Astrocyte of the spinal cord (primary cell): ENCODE measurements around the gene SNX7.

Source experiments
- DNase-seq: peaks from one replicate; pipeline ENCODE4 v3.0.0; 2011; ENCODE audit warnings: low read depth, low spot score
- H3K4me3 ChIP-seq: 2 replicates; pipeline ENCODE4 v1.5.1; 2011; ENCODE audit warnings: low read depth, mild to moderate bottlenecking, low read length, moderate library complexity
- in situ Hi-C: cut with HindIII; loops from 2 replicates; pipeline ENCODE4 v1.10.0; 2017; ENCODE audit warnings: low sequenced_read_pairs
- TF ChIP-seq, protein P1 (sequence below): IDR thresholded peaks from 2 replicates; pipeline ENCODE4 v1.5.1; 2012; ENCODE audit warnings: low read depth, mild to moderate bottlenecking, low read length, inconsistent platforms

SNX7 gene, protein sequence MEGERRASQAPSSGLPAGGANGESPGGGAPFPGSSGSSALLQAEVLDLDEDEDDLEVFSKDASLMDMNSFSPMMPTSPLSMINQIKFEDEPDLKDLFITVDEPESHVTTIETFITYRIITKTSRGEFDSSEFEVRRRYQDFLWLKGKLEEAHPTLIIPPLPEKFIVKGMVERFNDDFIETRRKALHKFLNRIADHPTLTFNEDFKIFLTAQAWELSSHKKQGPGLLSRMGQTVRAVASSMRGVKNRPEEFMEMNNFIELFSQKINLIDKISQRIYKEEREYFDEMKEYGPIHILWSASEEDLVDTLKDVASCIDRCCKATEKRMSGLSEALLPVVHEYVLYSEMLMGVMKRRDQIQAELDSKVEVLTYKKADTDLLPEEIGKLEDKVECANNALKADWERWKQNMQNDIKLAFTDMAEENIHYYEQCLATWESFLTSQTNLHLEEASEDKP

DNA sequence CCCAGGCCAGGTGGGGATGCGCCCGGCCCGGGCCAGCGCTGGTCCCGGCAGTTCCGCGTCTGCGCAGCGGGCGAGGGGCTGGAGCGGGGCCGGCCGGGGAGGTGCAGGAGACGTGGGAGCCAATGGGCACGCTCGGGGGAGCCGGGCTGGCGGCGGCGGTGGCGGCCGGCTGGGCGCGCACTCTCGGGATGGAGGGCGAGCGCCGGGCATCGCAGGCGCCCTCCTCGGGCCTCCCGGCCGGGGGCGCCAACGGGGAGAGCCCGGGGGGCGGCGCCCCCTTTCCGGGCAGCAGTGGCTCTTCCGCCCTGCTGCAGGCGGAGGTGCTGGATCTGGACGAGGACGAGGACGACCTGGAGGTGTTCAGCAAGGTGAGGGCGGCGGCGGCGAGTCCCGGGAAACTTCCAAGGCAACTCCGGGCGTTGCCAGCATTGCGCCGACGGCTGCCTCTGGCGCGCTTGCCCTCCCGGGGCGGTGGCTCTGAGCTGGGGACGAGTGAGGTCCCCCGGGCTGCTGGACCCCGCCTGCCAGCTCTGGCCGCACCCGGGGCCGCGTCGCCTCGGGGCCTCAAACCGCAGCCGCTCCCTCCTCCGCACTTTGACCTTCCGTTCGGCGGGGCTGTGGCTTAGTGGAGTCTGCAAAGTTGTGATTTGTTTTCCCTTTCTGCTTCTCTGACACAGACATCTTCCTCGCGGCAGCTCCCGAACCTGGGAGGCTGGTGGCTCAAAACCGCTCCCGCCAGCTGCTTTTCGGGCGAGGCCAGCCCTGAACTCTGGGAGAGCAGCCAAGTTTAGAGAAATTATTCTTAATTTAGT, at the start of gene SNX7:
TSS of gene SNX7 (plus strand) at position 178 of the 812 bp plus-strand sequence. CDS start at position 189, 11 bp downstream.
- DNase-seq, result peak; percentile 79
- in situ Hi-C loops, result no loop called here

DNA sequence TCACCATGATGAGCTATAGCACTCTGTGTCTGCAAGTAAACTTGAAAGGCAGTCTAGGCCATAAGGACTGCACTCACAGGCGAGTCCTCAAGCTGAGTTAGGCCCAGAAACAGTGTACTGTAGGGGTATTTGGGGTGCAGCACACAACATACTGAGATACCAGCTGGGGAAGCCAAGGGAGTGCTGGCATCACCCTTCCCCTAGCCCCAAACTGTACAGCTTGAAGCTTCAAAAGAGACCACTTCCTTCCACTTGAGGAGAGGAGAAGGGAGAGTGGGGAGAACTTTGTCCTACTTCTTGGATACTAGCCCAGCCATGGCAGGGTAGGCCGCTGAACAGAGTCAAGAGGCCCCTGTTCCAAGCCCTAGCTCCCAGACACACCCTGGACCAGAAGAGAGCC, 24.2 kb upstream of the SNX7 start:
- no peak overlapping the region for H3K4me3 ChIP-seq
- in situ Hi-C loops, result no loop called here
- TF ChIP-seq, protein P1, sequence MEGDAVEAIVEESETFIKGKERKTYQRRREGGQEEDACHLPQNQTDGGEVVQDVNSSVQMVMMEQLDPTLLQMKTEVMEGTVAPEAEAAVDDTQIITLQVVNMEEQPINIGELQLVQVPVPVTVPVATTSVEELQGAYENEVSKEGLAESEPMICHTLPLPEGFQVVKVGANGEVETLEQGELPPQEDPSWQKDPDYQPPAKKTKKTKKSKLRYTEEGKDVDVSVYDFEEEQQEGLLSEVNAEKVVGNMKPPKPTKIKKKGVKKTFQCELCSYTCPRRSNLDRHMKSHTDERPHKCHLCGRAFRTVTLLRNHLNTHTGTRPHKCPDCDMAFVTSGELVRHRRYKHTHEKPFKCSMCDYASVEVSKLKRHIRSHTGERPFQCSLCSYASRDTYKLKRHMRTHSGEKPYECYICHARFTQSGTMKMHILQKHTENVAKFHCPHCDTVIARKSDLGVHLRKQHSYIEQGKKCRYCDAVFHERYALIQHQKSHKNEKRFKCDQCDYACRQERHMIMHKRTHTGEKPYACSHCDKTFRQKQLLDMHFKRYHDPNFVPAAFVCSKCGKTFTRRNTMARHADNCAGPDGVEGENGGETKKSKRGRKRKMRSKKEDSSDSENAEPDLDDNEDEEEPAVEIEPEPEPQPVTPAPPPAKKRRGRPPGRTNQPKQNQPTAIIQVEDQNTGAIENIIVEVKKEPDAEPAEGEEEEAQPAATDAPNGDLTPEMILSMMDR, result no peak
- DNase-seq, result no peak

More for the DNA sequence above, at the start of gene SNX7:
- TF ChIP-seq, protein P1, result peak; percentile 25
- peak within 1 kb of the TSS; percentile 79 for H3K4me3 ChIP-seq

DNA sequence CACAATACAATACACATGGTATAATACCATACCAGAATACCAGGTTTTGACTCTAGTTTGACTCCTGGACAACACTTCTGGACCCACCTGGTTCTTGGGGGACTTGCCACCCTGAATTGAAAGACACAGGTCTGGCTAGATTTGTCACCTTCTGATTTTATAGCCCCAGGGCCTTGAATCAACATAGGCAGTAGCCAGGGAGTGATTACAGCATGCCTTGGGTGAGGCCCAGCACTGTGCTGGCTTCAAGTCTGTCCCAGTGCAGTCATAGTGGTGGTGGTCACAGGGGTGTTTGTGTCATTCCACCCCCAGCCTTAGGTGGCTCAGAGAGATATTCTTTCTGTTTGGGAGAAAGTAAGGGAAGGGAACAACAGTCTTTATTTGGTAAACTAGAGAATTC, 23.3 kb upstream of the SNX7 start:
- in situ Hi-C loops, result no loop called here
- TF ChIP-seq, protein P1, result no peak
- DNase-seq, result no peak
- H3K4me3 ChIP-seq, result no peak overlapping the region

DNA sequence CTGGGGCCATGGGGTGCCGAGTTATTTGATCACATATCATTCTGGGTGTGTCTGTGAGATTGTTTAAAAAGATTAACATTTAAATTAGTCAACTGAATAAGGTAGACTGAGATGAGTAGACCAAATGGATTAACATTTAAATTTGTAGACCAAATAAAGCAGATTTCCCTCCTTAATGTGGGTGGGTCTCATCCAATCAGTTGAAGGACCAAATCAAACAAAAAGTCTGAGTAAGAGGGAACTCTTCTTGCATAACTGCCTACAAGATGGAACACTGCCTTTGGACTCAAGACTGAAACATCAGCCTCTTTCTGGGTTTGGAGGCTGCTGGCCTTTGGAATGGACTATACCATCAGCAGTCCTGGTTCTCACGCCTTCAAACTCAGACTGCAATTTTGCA, 17.0 kb upstream of the SNX7 start:
- DNase-seq, result no peak
- H3K4me3 ChIP-seq, result no peak overlapping the region
- TF ChIP-seq, protein P1, result no peak
- in situ Hi-C loops, result no loop called here

DNA sequence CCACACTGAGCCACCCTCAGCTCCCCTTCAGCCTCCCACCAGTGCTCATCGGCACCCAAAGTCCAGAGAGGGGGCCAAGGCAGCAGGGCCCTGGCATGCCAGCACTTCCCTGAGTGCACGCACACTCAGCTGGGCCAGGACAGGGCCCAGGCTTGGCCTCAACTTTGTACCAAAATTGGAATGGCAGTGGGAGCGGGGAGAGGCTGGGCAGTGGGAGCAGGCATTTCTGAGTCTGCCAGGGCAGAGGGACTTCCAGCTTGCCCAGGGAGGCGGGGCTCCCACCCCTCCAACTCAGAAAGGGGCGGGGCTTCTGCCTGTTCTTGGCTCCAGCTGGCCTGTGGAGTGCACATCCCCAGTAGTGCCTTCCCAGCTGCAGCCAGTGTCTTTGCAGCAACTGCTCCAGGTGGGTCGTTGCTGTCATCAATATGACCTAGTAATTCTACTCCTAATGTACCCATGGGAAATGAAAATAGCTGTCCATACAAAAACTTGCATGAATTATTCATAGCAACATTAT, 10.3 kb upstream of the SNX7 start:
- H3K4me3 ChIP-seq, result no peak overlapping the region
- no peak for DNase-seq
- in situ Hi-C loops, result no loop called here
- TF ChIP-seq, protein P1, result no peak

DNA sequence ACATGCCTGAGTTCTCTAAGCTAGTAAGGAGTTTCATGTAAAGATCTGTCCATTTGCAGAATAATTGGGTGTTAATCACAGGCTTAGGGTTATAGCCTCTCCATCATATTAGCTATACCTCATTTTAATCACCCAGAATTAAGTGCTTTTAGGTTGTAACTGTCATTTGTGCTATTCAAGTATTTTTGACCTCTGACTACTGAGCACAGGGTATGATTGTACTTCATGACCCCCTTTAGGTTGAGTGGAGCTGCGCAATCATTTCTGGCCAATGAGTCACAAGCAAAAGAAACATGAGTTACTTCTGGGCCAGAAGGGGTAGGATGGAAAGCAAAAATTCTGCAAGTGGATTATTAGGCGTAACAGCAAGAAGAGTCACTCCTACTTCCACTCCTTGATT, 8.4 kb upstream of the SNX7 start:
- no peak for DNase-seq
- in situ Hi-C loops, result no loop called here
- TF ChIP-seq, protein P1, result no peak
- H3K4me3 ChIP-seq, result no peak overlapping the region
